HCEC 1CT (cell line): ENCODE measurements around the gene DCXR.
A peak's percentile ranks its signal among the peaks of the same experiment; 100 is the strongest.

Source experiments
- DNase-seq: peaks from one replicate; pipeline ENCODE4 v3.0.0-alpha.2; 2017

DCXR gene

GRCh38 chr17:82036634-82037091 is 834 bp downstream of the DCXR start:
- DNase-seq: no peak

GRCh38 chr17:82035956-82036633 is 1.4 kb downstream of the DCXR start:
- no peak for DNase-seq

GRCh38 chr17:82035488-82035887 is 2.0 kb downstream of the DCXR start:
- DNase-seq: no peak

GRCh38 chr17:82034371-82035011 is 3.0 kb downstream of the DCXR start:
- no peak for DNase-seq

- DNase-seq: no peak
Observed at GRCh38 chr17:82033359-82034085, 4.0 kb downstream of the DCXR start.

- DNase-seq: no peak
Observed at GRCh38 chr17:82031885-82032627, 5.4 kb downstream of the DCXR start.

- peak; percentile 43 for DNase-seq
Observed at GRCh38 chr17:82031303-82031884, 6.1 kb downstream of the DCXR start, which contains the start of gene RAC3. RAC3 (plus strand) TSS chr17:82031678; CDS start chr17:82031762, 84 bp downstream.

- peak; percentile 82 for DNase-seq
Observed at GRCh38 chr17:82030470-82031302, 6.8 kb downstream of the DCXR start.

GRCh38 chr17:82029990-82030469 is 7.5 kb downstream of the DCXR start:
- no peak for DNase-seq

- no peak for DNase-seq
Observed at GRCh38 chr17:82029391-82029790, 8.1 kb downstream of the DCXR start.

GRCh38 chr17:82028966-82029365 is 8.5 kb downstream of the DCXR start:
- DNase-seq: no peak

- no peak for DNase-seq
Observed at GRCh38 chr17:82028246-82028645, 9.3 kb downstream of the DCXR start.

- DNase-seq: no peak
Observed at GRCh38 chr17:82025401-82026107, 11.9 kb downstream of the DCXR start.

- no peak for DNase-seq
Observed at GRCh38 chr17:82024859-82025258, 12.6 kb downstream of the DCXR start.

- peak; percentile 11 for DNase-seq
Observed at GRCh38 chr17:82023447-82024241, 13.9 kb downstream of the DCXR start.

GRCh38 chr17:82022981-82023446 is 14.5 kb downstream of the DCXR start, which contains the start of gene LRRC45:
LRRC45 (plus strand) TSS chr17:82023305; CDS start chr17:82023644, 339 bp downstream.
- peak; percentile 100 for DNase-seq

- DNase-seq: no peak
Observed at GRCh38 chr17:82022310-82022980, 15.1 kb downstream of the DCXR start, which contains the start of gene CENPX. CENPX (minus strand) TSS chr17:82022878; CDS start chr17:82022861, 17 bp downstream.

- DNase-seq: no peak
Observed at GRCh38 chr17:82021900-82022309, 15.6 kb downstream of the DCXR start.
